ENCODE results near the gene CRTAC1. TPM values are rescaled to one million over a fixed set of nuclear protein-coding genes. Genes with fewer than 3 reads are reported as not detected.

The CRTAC1 gene
- total and polyA plus RNA-seq, 9 of the 15 experiments (the other 6 are each of a cell fraction or from before 2014, with no cell fraction given): not detected

GRCh38 chr10:97821308-97822038, 208.9 kb downstream of the CRTAC1 start:
- ATAC-seq (no peak), FAIRE-seq (no peak), DNase-seq (ENCODE audit: extremely low read depth in 1 of 4, low spot score in 3 of 4) (no peak)
- no peak overlapping the region for H3K4me2 ChIP-seq (ENCODE audit: insufficient read depth, low read length)
- H3K4me3 ChIP-seq: no peak overlapping the region
- peaks cover 0 to 19% of the 10 kb centered on the region in 2 experiments; a peak in 2 of 5 replicates for H3K27me3 ChIP-seq (ENCODE audit: control insufficient read depth in 2 of 2, insufficient read depth in 2 of 2, low read length in 2 of 2)
- H3K79me2 ChIP-seq (ENCODE audit: control insufficient read depth, insufficient read depth, low read length): no peaks in the 10 kb centered on the region
- ChIA-PET CTCF (ENCODE audit: low intra/inter-chr PET ratio) (no interaction called here), POLR2A (no interaction called here)
- H4K20me1 ChIP-seq (replicated peaks; ENCODE audit: control insufficient read depth, insufficient read depth, low read length): no peaks in the 10 kb centered on the region
- H3K9me3 ChIP-seq (replicated peaks; ENCODE audit: control insufficient read depth, insufficient read depth, low read depth, low read length): no peaks in the 10 kb centered on the region
- in situ Hi-C loops (cut with MboI): no loop called here
- no peaks in the 10 kb centered on the region for H3K9me1 ChIP-seq (ENCODE audit: control insufficient read depth, insufficient read depth, low read length)
- 38% methylated on average over 3 of the region's 9 CpGs for WGBS (ENCODE audit: insufficient coverage, low coverage, missing lambda C conversion rate)
- H3K36me3 ChIP-seq (ENCODE audit: control insufficient read depth, insufficient read depth, low read length): no peaks in the 10 kb centered on the region
- no peak overlapping the region for H3K27ac ChIP-seq (ENCODE audit: extremely low read depth, low read depth, low read length)
- no peak overlapping the region for H3K9ac ChIP-seq (ENCODE audit: insufficient read depth in 1 of 2, low read depth in 2 of 2, low read length in 2 of 2)
- no TSS peak for BruUV-seq (replicated peaks)
- no peak overlapping the region for H2AFZ ChIP-seq (ENCODE audit: low read depth, low read length)
- intact Hi-C loops (cut with micrococcal nuclease): no loop called here
- H3K4me1 ChIP-seq (replicated peaks in 1 of 2; ENCODE audit: control insufficient read depth in 2 of 2, insufficient read depth in 2 of 2, low read length in 2 of 2): peaks cover 0 to 6% of the 10 kb centered on the region in 2 experiments; a peak in 2 of 5 replicates
- no peak for TF ChIP-seq ETS1 (conservative IDR thresholded peaks at IDR 0.05; ENCODE audit: control insufficient read depth, low read depth, low read length)
- no peak for TF ChIP-seq ZNF592 (IDR thresholded peaks at IDR 0.05)
- no peak for TF ChIP-seq TAF9B (IDR thresholded peaks at IDR 0.05; ENCODE audit: partially characterized antibody)
- TF ChIP-seq RAD51 (IDR thresholded peaks at IDR 0.05; ENCODE audit: borderline replicate concordance, low read depth): no peak
- TF ChIP-seq SAP30 (IDR thresholded peaks at IDR 0.05; ENCODE audit: borderline replicate concordance, insufficient read depth, low read depth, low read length, poor library complexity, severe bottlenecking): no peak
- TF ChIP-seq ZNF253 (CRISPR knock-in tag; conservative IDR thresholded peaks at IDR 0.05): no peak
- TF ChIP-seq POLR3G (IDR thresholded peaks at IDR 0.05; ENCODE audit: extremely low read depth, insufficient read length, insufficient replicate concordance): no peak
- no peak for TF ChIP-seq ZNF143 (CRISPR knock-in tag; IDR thresholded peaks at IDR 0.05)
- TF ChIP-seq MCM2 (IDR thresholded peaks at IDR 0.05; ENCODE audit: low read depth): no peak
- no peak for TF ChIP-seq MAFG (tag; conservative IDR thresholded peaks at IDR 0.05)
- no peak for TF ChIP-seq HNRNPUL1 (IDR thresholded peaks at IDR 0.05; ENCODE audit: low read length)
- TF ChIP-seq MLLT1 (IDR thresholded peaks at IDR 0.05): no peak
- no peak for TF ChIP-seq BRD9 (IDR thresholded peaks at IDR 0.05; ENCODE audit: low read depth, partially characterized antibody)
- TF ChIP-seq CGGBP1 (CRISPR knock-in tag; IDR thresholded peaks at IDR 0.05): no peak
- no peak for TF ChIP-seq CCAR2 (IDR thresholded peaks at IDR 0.05; ENCODE audit: low read depth, low read length)
